GM23338 (cell line): Measurements from ENCODE around the gene SUPT7L. TPM values are rescaled to one million over a fixed set of nuclear protein-coding genes. Genes with fewer than 3 reads are reported as not detected.

Experiments used
- ATAC-seq: fragments of 200-7000 bp; cut with Tn5 transposase; 3 replicates; pipeline ENCODE4 v1.9.1; 2020
- DNase-seq: peaks from one replicate; pipeline ENCODE4 v3.0.0-alpha.2; 2015; ENCODE audit warnings: low spot score
- H2AFZ ChIP-seq: fragments of 200-600 bp; sonication (generic); 2 replicates; pipeline ENCODE4 v1.8.0; 2016; ENCODE audit warnings: antibody characterized with exemption, mild to moderate bottlenecking, moderate library complexity
- H3F3A ChIP-seq: fragments of 200-600 bp; sonication (generic); replicated peaks from 2 replicates; pipeline ENCODE4 v1.8.0; 2017; ENCODE audit warnings: antibody characterized with exemption, mixed run types, low read depth
- H3K27ac ChIP-seq: fragments of 200-600 bp; sonication (generic); 2 replicates; pipeline ENCODE4 v1.6.1; 2016; ENCODE audit warnings: low read depth
- H3K27me3 ChIP-seq: fragments of 200-600 bp; sonication (generic); 2 replicates; pipeline ENCODE4 v1.8.0; 2016; ENCODE audit warnings: mild to moderate bottlenecking, mixed run types, moderate library complexity; ENCODE audit not compliant: insufficient read depth
- H3K36me3 ChIP-seq: fragments of 200-600 bp; sonication (generic); 2 replicates; pipeline ENCODE4 v1.8.0; 2016; ENCODE audit warnings: mild to moderate bottlenecking; ENCODE audit not compliant: insufficient read depth
- H3K4me1 ChIP-seq: fragments of 200-600 bp; sonication (generic); 2 replicates; pipeline ENCODE4 v1.8.0; 2016; ENCODE audit warnings: mild to moderate bottlenecking, moderate library complexity; ENCODE audit not compliant: insufficient read depth
- H3K4me2 ChIP-seq: fragments of 200-600 bp; sonication (generic); 2 replicates; pipeline ENCODE4 v1.7.1; 2017; ENCODE audit warnings: mixed run types
- H3K4me3 ChIP-seq: fragments of 200-600 bp; sonication (generic); 2 replicates; pipeline ENCODE4 v1.6.1; 2016; ENCODE audit warnings: mixed run types
- H3K79me2 ChIP-seq: fragments of 200-600 bp; sonication (generic); replicated peaks from 2 replicates; pipeline ENCODE4 v1.8.0; 2017; ENCODE audit warnings: mild to moderate bottlenecking; ENCODE audit not compliant: insufficient read depth
- H3K9me2 ChIP-seq: fragments of 200-600 bp; sonication (generic); 2 replicates; pipeline ENCODE4 v1.8.0; 2017; ENCODE audit not compliant: insufficient read depth
- H4K20me1 ChIP-seq: fragments of 200-600 bp; sonication (generic); replicated peaks from 2 replicates; pipeline ENCODE4 v1.8.0; 2017; ENCODE audit warnings: mild to moderate bottlenecking; ENCODE audit not compliant: insufficient read depth
- H3K27ac Mint-ChIP-seq: 2 replicates; pipeline ENCODE4 v1.8.0; 2020; ENCODE audit warnings: inconsistent platforms, mild to moderate bottlenecking, moderate library complexity, mixed read lengths
- H3K27me3 Mint-ChIP-seq: 3 replicates; pipeline ENCODE4 v1.8.0; 2022; ENCODE audit warnings: low read depth, mild to moderate bottlenecking, moderate library complexity, mixed read lengths, inconsistent platforms; ENCODE audit not compliant: insufficient read depth, poor library complexity
- H3K36me3 Mint-ChIP-seq: 3 replicates; pipeline ENCODE4 v1.8.0; 2021; ENCODE audit warnings: low read depth, mild to moderate bottlenecking, inconsistent platforms, moderate library complexity, mixed read lengths
- H3K4me1 Mint-ChIP-seq: 3 replicates; pipeline ENCODE4 v1.8.0; 2020; ENCODE audit warnings: mild to moderate bottlenecking, inconsistent platforms, mixed read lengths
- H3K4me3 Mint-ChIP-seq: 3 replicates; pipeline ENCODE4 v1.8.0; 2021; ENCODE audit warnings: moderate library complexity, mild to moderate bottlenecking, inconsistent platforms, mixed read lengths
- H3K9me3 Mint-ChIP-seq: 3 replicates; pipeline ENCODE4 v1.8.0; 2020; ENCODE audit warnings: moderate library complexity, mild to moderate bottlenecking, inconsistent platforms, mixed read lengths
- CREB1 ChIP-seq: fragments of 250-450 bp; sonication (Bioruptor Pico); IDR thresholded peaks from 2 replicates; pipeline ENCODE4 v1.5.0; 2020; ENCODE audit warnings: low read depth, mild to moderate bottlenecking, moderate library complexity
- EZH2 ChIP-seq: fragments of 200-600 bp; sonication (generic); IDR thresholded peaks from one replicate; pipeline ENCODE4 v1.8.0; 2017; ENCODE audit warnings: antibody characterized with exemption, mild to moderate bottlenecking, low read depth; ENCODE audit not compliant: unreplicated experiment
- EZH2phosphoT487 ChIP-seq: fragments of 200-600 bp; sonication (generic); IDR thresholded peaks from one replicate; pipeline ENCODE4 v1.8.1; 2018; ENCODE audit warnings: antibody characterized with exemption; ENCODE audit not compliant: unreplicated experiment
- JUNB ChIP-seq: IDR thresholded peaks from one replicate; pipeline ENCODE4 v1.6.1; 2016; ENCODE audit warnings: antibody characterized with exemption; ENCODE audit not compliant: unreplicated experiment
- NANOG ChIP-seq: IDR thresholded peaks from 2 replicates; pipeline ENCODE4 v1.6.1; 2016; ENCODE audit warnings: antibody characterized with exemption, borderline replicate concordance
- POLR2AphosphoS5 ChIP-seq: IDR thresholded peaks from 2 replicates; pipeline ENCODE4 v1.6.1; 2016; ENCODE audit warnings: antibody characterized with exemption, low read depth
- STAT1 ChIP-seq: IDR thresholded peaks from one replicate; pipeline ENCODE4 v1.6.1; 2016; ENCODE audit warnings: antibody characterized with exemption; ENCODE audit not compliant: unreplicated experiment
- ZNF114 ChIP-seq: fragments of 250-450 bp; sonication (Bioruptor Pico); IDR thresholded peaks from 2 replicates; pipeline ENCODE4 v1.5.0; 2020; ENCODE audit warnings: mild to moderate bottlenecking, moderate library complexity
- ZNF331 ChIP-seq: fragments of 250-450 bp; sonication (Bioruptor Pico); IDR thresholded peaks from 2 replicates; pipeline ENCODE4 v1.5.0; 2020; ENCODE audit warnings: low read depth, mild to moderate bottlenecking, moderate library complexity
- polyA plus RNA-seq: library from polyadenylated mRNA; unstranded; fragments of >200 nt; fragmentation: Nextera tagmentation; extraction: Ambion mirVana; gene quantifications from 2 replicates; pipeline ENCODE4 v1.2.1, GENCODE V29; 2016
- total RNA-seq: library from RNA; depleted of rRNA; stranded (reverse); fragments of >200 nt; shearing (Covaris generic); gene quantifications from 2 replicates; pipeline ENCODE4 v1.2.3, GENCODE V29; 2014
- TF ChIP-seq, protein P1 (sequence below): IDR thresholded peaks from 2 replicates; pipeline ENCODE4 v1.6.1; 2016; ENCODE audit warnings: antibody characterized with exemption
- TF ChIP-seq, protein P2 (sequence below): IDR thresholded peaks from one replicate; pipeline ENCODE4 v1.6.1; 2018; ENCODE audit warnings: antibody characterized with exemption; ENCODE audit not compliant: unreplicated experiment
- TF ChIP-seq, protein P3 (sequence below), 2 experiments: fragments of 200-600 bp in 1 of 2; sonication (generic) in 1 of 2; conservative IDR thresholded peaks; 2 replicates each; pipeline versions ENCODE4 v1.5.1 to v1.6.1; 2016 to 2017; ENCODE audit warnings: antibody characterized with exemption in 2 of 2, low read depth in 2 of 2, mild to moderate bottlenecking in 2 of 2, moderate library complexity in 1 of 2
- TF ChIP-seq, protein P4 (sequence below): fragments of 250-450 bp; sonication (Bioruptor Pico); IDR thresholded peaks from 2 replicates; pipeline ENCODE4 v1.5.0; 2020; ENCODE audit warnings: mild to moderate bottlenecking, moderate library complexity

The SUPT7L gene
- total and polyA plus RNA-seq, 2 experiments from 2014 or later = 13.7 to 16.5 TPM

DNA sequence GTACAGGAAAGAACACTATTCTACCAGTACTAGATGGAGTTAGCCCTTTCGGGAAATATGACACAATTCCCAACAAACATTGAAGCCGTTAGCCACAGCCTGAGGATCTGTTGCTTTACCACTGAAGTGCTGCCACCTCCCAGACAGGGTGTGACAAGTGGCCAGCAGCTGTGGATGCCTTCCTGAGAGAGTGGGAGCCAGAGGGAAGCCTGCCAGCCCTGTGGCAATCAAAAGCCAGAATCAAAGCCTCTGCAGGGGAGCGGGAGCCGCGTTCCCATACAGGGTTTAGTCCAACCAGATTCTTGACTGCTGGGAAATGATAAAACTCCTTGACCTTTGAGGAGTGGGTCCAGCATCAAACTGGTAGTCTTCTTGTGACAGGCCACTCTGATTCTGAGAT, 38.3 kb upstream of the SUPT7L start:
- no peaks in the 10 kb centered on the region for H3K27me3 ChIP-seq
- H3K79me2 ChIP-seq = no peaks in the 10 kb centered on the region
- H3K4me3 ChIP-seq = no peak overlapping the region
- H3K36me3 Mint-ChIP-seq = no peaks in the 10 kb centered on the region
- no peak overlapping the region for H3K27ac ChIP-seq
- peaks cover 5% of the 10 kb centered on the region for H3K27me3 Mint-ChIP-seq
- H4K20me1 ChIP-seq = no peaks in the 10 kb centered on the region
- peaks cover 9% of the 10 kb centered on the region; the same call in 2 of the 3 replicates for H3K4me1 Mint-ChIP-seq
- H3K9me3 Mint-ChIP-seq = no peaks in the 10 kb centered on the region
- no peak overlapping the region for H2AFZ ChIP-seq
- TF ChIP-seq, protein P1, sequence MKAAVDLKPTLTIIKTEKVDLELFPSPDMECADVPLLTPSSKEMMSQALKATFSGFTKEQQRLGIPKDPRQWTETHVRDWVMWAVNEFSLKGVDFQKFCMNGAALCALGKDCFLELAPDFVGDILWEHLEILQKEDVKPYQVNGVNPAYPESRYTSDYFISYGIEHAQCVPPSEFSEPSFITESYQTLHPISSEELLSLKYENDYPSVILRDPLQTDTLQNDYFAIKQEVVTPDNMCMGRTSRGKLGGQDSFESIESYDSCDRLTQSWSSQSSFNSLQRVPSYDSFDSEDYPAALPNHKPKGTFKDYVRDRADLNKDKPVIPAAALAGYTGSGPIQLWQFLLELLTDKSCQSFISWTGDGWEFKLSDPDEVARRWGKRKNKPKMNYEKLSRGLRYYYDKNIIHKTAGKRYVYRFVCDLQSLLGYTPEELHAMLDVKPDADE = no peak
- no peak for TF ChIP-seq JUNB
- TF ChIP-seq ZNF331 (CRISPR knock-in tag) = no peak
- TF ChIP-seq, protein P2, sequence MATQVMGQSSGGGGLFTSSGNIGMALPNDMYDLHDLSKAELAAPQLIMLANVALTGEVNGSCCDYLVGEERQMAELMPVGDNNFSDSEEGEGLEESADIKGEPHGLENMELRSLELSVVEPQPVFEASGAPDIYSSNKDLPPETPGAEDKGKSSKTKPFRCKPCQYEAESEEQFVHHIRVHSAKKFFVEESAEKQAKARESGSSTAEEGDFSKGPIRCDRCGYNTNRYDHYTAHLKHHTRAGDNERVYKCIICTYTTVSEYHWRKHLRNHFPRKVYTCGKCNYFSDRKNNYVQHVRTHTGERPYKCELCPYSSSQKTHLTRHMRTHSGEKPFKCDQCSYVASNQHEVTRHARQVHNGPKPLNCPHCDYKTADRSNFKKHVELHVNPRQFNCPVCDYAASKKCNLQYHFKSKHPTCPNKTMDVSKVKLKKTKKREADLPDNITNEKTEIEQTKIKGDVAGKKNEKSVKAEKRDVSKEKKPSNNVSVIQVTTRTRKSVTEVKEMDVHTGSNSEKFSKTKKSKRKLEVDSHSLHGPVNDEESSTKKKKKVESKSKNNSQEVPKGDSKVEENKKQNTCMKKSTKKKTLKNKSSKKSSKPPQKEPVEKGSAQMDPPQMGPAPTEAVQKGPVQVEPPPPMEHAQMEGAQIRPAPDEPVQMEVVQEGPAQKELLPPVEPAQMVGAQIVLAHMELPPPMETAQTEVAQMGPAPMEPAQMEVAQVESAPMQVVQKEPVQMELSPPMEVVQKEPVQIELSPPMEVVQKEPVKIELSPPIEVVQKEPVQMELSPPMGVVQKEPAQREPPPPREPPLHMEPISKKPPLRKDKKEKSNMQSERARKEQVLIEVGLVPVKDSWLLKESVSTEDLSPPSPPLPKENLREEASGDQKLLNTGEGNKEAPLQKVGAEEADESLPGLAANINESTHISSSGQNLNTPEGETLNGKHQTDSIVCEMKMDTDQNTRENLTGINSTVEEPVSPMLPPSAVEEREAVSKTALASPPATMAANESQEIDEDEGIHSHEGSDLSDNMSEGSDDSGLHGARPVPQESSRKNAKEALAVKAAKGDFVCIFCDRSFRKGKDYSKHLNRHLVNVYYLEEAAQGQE = no peak
- TF ChIP-seq POLR2AphosphoS5 = no peak
- TF ChIP-seq ZNF114 = no peak
- TF ChIP-seq EZH2phosphoT487 = no peak
- TF ChIP-seq NANOG = no peak
- TF ChIP-seq EZH2 = no peak
- TF ChIP-seq CREB1 (CRISPR knock-in tag) = no peak
- TF ChIP-seq, protein P3, sequence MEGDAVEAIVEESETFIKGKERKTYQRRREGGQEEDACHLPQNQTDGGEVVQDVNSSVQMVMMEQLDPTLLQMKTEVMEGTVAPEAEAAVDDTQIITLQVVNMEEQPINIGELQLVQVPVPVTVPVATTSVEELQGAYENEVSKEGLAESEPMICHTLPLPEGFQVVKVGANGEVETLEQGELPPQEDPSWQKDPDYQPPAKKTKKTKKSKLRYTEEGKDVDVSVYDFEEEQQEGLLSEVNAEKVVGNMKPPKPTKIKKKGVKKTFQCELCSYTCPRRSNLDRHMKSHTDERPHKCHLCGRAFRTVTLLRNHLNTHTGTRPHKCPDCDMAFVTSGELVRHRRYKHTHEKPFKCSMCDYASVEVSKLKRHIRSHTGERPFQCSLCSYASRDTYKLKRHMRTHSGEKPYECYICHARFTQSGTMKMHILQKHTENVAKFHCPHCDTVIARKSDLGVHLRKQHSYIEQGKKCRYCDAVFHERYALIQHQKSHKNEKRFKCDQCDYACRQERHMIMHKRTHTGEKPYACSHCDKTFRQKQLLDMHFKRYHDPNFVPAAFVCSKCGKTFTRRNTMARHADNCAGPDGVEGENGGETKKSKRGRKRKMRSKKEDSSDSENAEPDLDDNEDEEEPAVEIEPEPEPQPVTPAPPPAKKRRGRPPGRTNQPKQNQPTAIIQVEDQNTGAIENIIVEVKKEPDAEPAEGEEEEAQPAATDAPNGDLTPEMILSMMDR (conservative IDR thresholded peaks at IDR 0.05; ENCODE audit: low read depth in 2 of 2) = no peak
- TF ChIP-seq, protein P4, sequence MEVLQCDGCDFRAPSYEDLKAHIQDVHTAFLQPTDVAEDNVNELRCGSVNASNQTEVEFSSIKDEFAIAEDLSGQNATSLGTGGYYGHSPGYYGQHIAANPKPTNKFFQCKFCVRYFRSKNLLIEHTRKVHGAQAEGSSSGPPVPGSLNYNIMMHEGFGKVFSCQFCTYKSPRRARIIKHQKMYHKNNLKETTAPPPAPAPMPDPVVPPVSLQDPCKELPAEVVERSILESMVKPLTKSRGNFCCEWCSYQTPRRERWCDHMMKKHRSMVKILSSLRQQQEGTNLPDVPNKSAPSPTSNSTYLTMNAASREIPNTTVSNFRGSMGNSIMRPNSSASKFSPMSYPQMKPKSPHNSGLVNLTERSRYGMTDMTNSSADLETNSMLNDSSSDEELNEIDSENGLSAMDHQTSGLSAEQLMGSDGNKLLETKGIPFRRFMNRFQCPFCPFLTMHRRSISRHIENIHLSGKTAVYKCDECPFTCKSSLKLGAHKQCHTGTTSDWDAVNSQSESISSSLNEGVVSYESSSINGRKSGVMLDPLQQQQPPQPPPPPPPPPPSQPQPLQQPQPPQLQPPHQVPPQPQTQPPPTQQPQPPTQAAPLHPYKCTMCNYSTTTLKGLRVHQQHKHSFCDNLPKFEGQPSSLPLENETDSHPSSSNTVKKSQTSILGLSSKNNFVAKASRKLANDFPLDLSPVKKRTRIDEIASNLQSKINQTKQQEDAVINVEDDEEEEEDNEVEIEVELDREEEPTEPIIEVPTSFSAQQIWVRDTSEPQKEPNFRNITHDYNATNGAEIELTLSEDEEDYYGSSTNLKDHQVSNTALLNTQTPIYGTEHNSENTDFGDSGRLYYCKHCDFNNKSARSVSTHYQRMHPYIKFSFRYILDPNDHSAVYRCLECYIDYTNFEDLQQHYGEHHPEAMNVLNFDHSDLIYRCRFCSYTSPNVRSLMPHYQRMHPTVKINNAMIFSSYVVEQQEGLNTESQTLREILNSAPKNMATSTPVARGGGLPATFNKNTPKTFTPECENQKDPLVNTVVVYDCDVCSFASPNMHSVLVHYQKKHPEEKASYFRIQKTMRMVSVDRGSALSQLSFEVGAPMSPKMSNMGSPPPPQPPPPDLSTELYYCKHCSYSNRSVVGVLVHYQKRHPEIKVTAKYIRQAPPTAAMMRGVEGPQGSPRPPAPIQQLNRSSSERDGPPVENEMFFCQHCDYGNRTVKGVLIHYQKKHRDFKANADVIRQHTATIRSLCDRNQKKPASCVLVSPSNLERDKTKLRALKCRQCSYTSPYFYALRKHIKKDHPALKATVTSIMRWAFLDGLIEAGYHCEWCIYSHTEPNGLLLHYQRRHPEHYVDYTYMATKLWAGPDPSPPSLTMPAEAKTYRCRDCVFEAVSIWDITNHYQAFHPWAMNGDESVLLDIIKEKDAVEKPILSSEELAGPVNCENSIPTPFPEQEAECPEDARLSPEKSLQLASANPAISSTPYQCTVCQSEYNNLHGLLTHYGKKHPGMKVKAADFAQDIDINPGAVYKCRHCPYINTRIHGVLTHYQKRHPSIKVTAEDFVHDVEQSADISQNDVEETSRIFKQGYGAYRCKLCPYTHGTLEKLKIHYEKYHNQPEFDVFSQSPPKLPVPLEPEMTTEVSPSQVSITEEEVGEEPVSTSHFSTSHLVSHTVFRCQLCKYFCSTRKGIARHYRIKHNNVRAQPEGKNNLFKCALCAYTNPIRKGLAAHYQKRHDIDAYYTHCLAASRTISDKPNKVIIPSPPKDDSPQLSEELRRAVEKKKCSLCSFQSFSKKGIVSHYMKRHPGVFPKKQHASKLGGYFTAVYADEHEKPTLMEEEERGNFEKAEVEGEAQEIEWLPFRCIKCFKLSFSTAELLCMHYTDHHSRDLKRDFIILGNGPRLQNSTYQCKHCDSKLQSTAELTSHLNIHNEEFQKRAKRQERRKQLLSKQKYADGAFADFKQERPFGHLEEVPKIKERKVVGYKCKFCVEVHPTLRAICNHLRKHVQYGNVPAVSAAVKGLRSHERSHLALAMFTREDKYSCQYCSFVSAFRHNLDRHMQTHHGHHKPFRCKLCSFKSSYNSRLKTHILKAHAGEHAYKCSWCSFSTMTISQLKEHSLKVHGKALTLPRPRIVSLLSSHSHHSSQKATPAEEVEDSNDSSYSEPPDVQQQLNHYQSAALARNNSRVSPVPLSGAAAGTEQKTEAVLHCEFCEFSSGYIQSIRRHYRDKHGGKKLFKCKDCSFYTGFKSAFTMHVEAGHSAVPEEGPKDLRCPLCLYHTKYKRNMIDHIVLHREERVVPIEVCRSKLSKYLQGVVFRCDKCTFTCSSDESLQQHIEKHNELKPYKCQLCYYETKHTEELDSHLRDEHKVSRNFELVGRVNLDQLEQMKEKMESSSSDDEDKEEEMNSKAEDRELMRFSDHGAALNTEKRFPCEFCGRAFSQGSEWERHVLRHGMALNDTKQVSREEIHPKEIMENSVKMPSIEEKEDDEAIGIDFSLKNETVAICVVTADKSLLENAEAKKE (CRISPR knock-in tag) = no peak
- TF ChIP-seq STAT1 = no peak
- no peaks in the 10 kb centered on the region for H3K9me2 ChIP-seq
- no peaks in the 10 kb centered on the region for H3F3A ChIP-seq
- DNase-seq = no peak
- no peak for ATAC-seq
- H3K36me3 ChIP-seq = no peaks in the 10 kb centered on the region
- H3K4me1 ChIP-seq = peaks cover 10% of the 10 kb centered on the region
- no peak overlapping the region for H3K27ac Mint-ChIP-seq
- no peak overlapping the region for H3K4me3 Mint-ChIP-seq
- no peak overlapping the region for H3K4me2 ChIP-seq
